HEK293 (cell line): ENCODE measurements around the gene NID2.

Experiments used
- CTCF ChIA-PET: fragments of 350-600 bp; formaldehyde crosslinking; extraction: SDS; loops from one replicate; lab custom pipeline; 2021; ENCODE audit warnings: antibody characterized with exemption; lab: Yijun Ruan, JAX
- POLR2A ChIA-PET: fragments of 300-600 bp; formaldehyde crosslinking; extraction: SDS; loops from one replicate; lab custom pipeline; 2020; ENCODE audit warnings: antibody characterized with exemption, inconsistent platforms; lab: Yijun Ruan, JAX
- H3K27ac ChIP-seq: fragments of 200-500 bp; sonication (Bioruptor generic); 2 replicates; pipeline ENCODE4 v1.5.1; 2014; ENCODE audit warnings: low read depth, low read length, control low read depth, inconsistent platforms; ENCODE audit errors: extremely low read depth
- H3K36me3 ChIP-seq, 2 experiments: fragments of 200-500 bp in 1 of 2; sonication (Bioruptor generic) in 1 of 2; 1 replicate in 1 of 2; 2 replicates in 1 of 2; pipeline ENCODE4 v1.5.1; 2014 to 2017; ENCODE audit warnings: inconsistent platforms in 2 of 2, low read length in 2 of 2; ENCODE audit not compliant: control insufficient read depth in 2 of 2, insufficient read depth in 1 of 2
- H3K4me1 ChIP-seq: fragments of 200-500 bp; sonication (Bioruptor generic); 2 replicates; pipeline ENCODE4 v1.5.1; 2014; ENCODE audit warnings: mild to moderate bottlenecking, low read length, inconsistent platforms; ENCODE audit not compliant: control insufficient read depth, insufficient read depth
- H3K4me3 ChIP-seq: 2 replicates; pipeline ENCODE4 v1.5.1; 2011; ENCODE audit warnings: low read depth, mild to moderate bottlenecking, control low read depth, low read length, moderate library complexity
- H3K9me3 ChIP-seq: fragments of 200-500 bp; sonication (Bioruptor generic); 2 replicates; pipeline ENCODE4 v1.5.1; 2014; ENCODE audit warnings: low read depth, low read length, inconsistent platforms; ENCODE audit not compliant: control insufficient read depth, insufficient read depth
- AEBP2 ChIP-seq: fragments of 450-650 bp; formaldehyde crosslinking; IDR thresholded peaks from 2 replicates; pipeline ENCODE4 v1.5.1; 2016; ENCODE audit warnings: missing biosample characterization, missing genetic modification characterization, borderline replicate concordance
- GLI4 ChIP-seq: fragments of 450-650 bp; formaldehyde crosslinking; IDR thresholded peaks from 2 replicates; pipeline ENCODE4 v1.5.1; 2016; ENCODE audit warnings: missing biosample characterization, missing genetic modification characterization
- HOXC10 ChIP-seq: sonication (generic); formaldehyde crosslinking; IDR thresholded peaks from 2 replicates; pipeline ENCODE4 v1.8.1; 2023; ENCODE audit warnings: mild to moderate bottlenecking, missing genetic modification reagents
- INSM2 ChIP-seq: fragments of 450-650 bp; formaldehyde crosslinking; IDR thresholded peaks from 2 replicates; pipeline ENCODE4 v1.5.1; 2016; ENCODE audit warnings: missing biosample characterization, missing genetic modification characterization
- KLF17 ChIP-seq: fragments of 450-650 bp; formaldehyde crosslinking; IDR thresholded peaks from 2 replicates; pipeline ENCODE4 v1.5.1; 2016; ENCODE audit warnings: missing biosample characterization, missing genetic modification characterization
- MEIS1 ChIP-seq: sonication (generic); formaldehyde crosslinking; IDR thresholded peaks from 2 replicates; pipeline ENCODE4 v1.8.1; 2022; ENCODE audit warnings: missing genetic modification reagents, mild to moderate bottlenecking, borderline replicate concordance
- REPIN1 ChIP-seq: fragments of 450-650 bp; formaldehyde crosslinking; IDR thresholded peaks from 2 replicates; pipeline ENCODE4 v1.5.1; 2017; ENCODE audit warnings: missing biosample characterization, missing genetic modification characterization, low read depth
- SALL2 ChIP-seq: fragments of 450-650 bp; formaldehyde crosslinking; IDR thresholded peaks from 2 replicates; pipeline ENCODE4 v1.5.0; 2017; ENCODE audit warnings: missing biosample characterization, mild to moderate bottlenecking, missing genetic modification characterization, borderline replicate concordance
- ZBTB20 ChIP-seq: fragments of 450-650 bp; formaldehyde crosslinking; IDR thresholded peaks from 2 replicates; pipeline ENCODE4 v1.5.1; 2016; ENCODE audit warnings: missing biosample characterization, missing genetic modification characterization
- ZBTB26 ChIP-seq: fragments of 450-650 bp; formaldehyde crosslinking; optimal IDR thresholded peaks from 2 replicates; pipeline ENCODE3; 2016; ENCODE audit warnings: missing biosample characterization, mild to moderate bottlenecking, missing genetic modification characterization
- ZBTB8A ChIP-seq: fragments of 450-650 bp; formaldehyde crosslinking; IDR thresholded peaks from 2 replicates; pipeline ENCODE4 v1.5.1; 2016; ENCODE audit warnings: missing biosample characterization, missing genetic modification characterization
- ZFHX2 ChIP-seq: fragments of 450-650 bp; formaldehyde crosslinking; conservative IDR thresholded peaks from 2 replicates; pipeline ENCODE4 v1.5.1; 2016; ENCODE audit warnings: missing biosample characterization, missing genetic modification characterization
- ZNF174 ChIP-seq: fragments of 450-650 bp; formaldehyde crosslinking; IDR thresholded peaks from 2 replicates; pipeline ENCODE4 v1.5.0; 2017; ENCODE audit warnings: missing biosample characterization, mild to moderate bottlenecking, missing genetic modification characterization
- ZNF175 ChIP-seq: fragments of 450-650 bp; formaldehyde crosslinking; IDR thresholded peaks from 2 replicates; pipeline ENCODE4 v1.5.1; 2016; ENCODE audit warnings: missing biosample characterization, missing genetic modification characterization
- ZNF202 ChIP-seq: fragments of 450-650 bp; formaldehyde crosslinking; IDR thresholded peaks from 2 replicates; pipeline ENCODE4 v1.5.1; 2016; ENCODE audit warnings: missing biosample characterization, missing genetic modification characterization, borderline replicate concordance
- ZNF221 ChIP-seq: fragments of 450-650 bp; formaldehyde crosslinking; IDR thresholded peaks from 2 replicates; pipeline ENCODE4 v1.5.1; 2017; ENCODE audit warnings: missing biosample characterization, missing genetic modification characterization, borderline replicate concordance
- ZNF24 ChIP-seq: fragments of 450-650 bp; formaldehyde crosslinking; IDR thresholded peaks from 2 replicates; pipeline ENCODE4 v1.5.1; 2016; ENCODE audit warnings: missing biosample characterization, missing genetic modification characterization
- ZNF311 ChIP-seq: fragments of 450-650 bp; formaldehyde crosslinking; IDR thresholded peaks from 2 replicates; pipeline ENCODE4 v1.5.1; 2017; ENCODE audit warnings: missing biosample characterization, missing genetic modification characterization, borderline replicate concordance
- ZNF391 ChIP-seq: fragments of 450-650 bp; formaldehyde crosslinking; IDR thresholded peaks from 2 replicates; pipeline ENCODE4 v1.5.1; 2016; ENCODE audit warnings: low read depth, missing biosample characterization, missing genetic modification characterization, borderline replicate concordance
- ZNF394 ChIP-seq: fragments of 450-650 bp; formaldehyde crosslinking; IDR thresholded peaks from 2 replicates; pipeline ENCODE4 v1.5.1; 2016; ENCODE audit warnings: missing biosample characterization, missing genetic modification characterization, mild to moderate bottlenecking, moderate library complexity, borderline replicate concordance
- ZNF513 ChIP-seq: fragments of 450-650 bp; IDR thresholded peaks from 2 replicates; pipeline ENCODE4 v1.5.1; 2018; ENCODE audit warnings: missing biosample characterization, missing genetic modification characterization
- ZNF549 ChIP-seq: fragments of 450-650 bp; IDR thresholded peaks from 2 replicates; pipeline ENCODE4 v1.5.1; 2018; ENCODE audit warnings: missing biosample characterization, missing genetic modification characterization, mild to moderate bottlenecking, inconsistent platforms, moderate library complexity
- ZNF561 ChIP-seq: fragments of 450-650 bp; IDR thresholded peaks from 2 replicates; pipeline ENCODE4 v1.5.1; 2018; ENCODE audit warnings: missing biosample characterization, missing genetic modification characterization, borderline replicate concordance
- ZNF624 ChIP-seq: fragments of 450-650 bp; formaldehyde crosslinking; IDR thresholded peaks from 2 replicates; pipeline ENCODE4 v1.5.1; 2017; ENCODE audit warnings: missing biosample characterization, missing genetic modification characterization
- ZNF791 ChIP-seq: fragments of 450-650 bp; formaldehyde crosslinking; IDR thresholded peaks from 2 replicates; pipeline ENCODE4 v1.5.1; 2016; ENCODE audit warnings: missing biosample characterization, missing genetic modification characterization
- ZSCAN18 ChIP-seq: fragments of 450-650 bp; formaldehyde crosslinking; IDR thresholded peaks from 2 replicates; pipeline ENCODE4 v1.5.1; 2016; ENCODE audit warnings: missing biosample characterization, missing genetic modification characterization
- ZSCAN5A ChIP-seq: fragments of 450-650 bp; formaldehyde crosslinking; IDR thresholded peaks from 2 replicates; pipeline ENCODE4 v1.5.1; 2016; ENCODE audit warnings: missing biosample characterization, missing genetic modification characterization

Gene NID2

GRCh38 chr14:52055167-52055566, 13.7 kb downstream of the NID2 start:
- H3K4me1 ChIP-seq = no peaks in the 10 kb centered on the region
- peaks cover 0 to 8% of the 10 kb centered on the region in 2 experiments; a peak in 1 of 3 replicates for H3K36me3 ChIP-seq
- H3K9me3 ChIP-seq = no peaks in the 10 kb centered on the region
- CTCF ChIA-PET = no interaction called here
- H3K27ac ChIP-seq = no peak overlapping the region
- TF ChIP-seq ZNF311 (tag by site-specific recombination) (no peak), SALL2 (tag by site-specific recombination) (no peak), GLI4 (no peak), ZSCAN5A (tag by site-specific recombination) (no peak), ZFHX2 (no peak), MEIS1 (CRISPR knock-in tag) (no peak), ZBTB26 (tag by site-specific recombination) (no peak), ZNF624 (no peak), ZSCAN18 (tag by site-specific recombination) (no peak), ZNF791 (tag by site-specific recombination) (no peak), ZNF394 (no peak), AEBP2 (tag by site-specific recombination) (no peak), ZNF174 (tag by site-specific recombination) (no peak), ZNF391 (tag by site-specific recombination) (no peak), ZBTB20 (no peak)
- H3K4me3 ChIP-seq = no peak overlapping the region
- POLR2A ChIA-PET = no interaction called here

- H3K9me3 ChIP-seq = no peaks in the 10 kb centered on the region
- POLR2A ChIA-PET = no interaction called here
- peaks cover 0 to 8% of the 10 kb centered on the region in 2 experiments; a peak in 1 of 3 replicates for H3K36me3 ChIP-seq
- CTCF ChIA-PET = interaction anchor here (0.6 kb wide), 1 partner anchor 9 kb away, joined by 3 read pairs; no protein-coding TSS in a partner anchor
- no peak overlapping the region for H3K27ac ChIP-seq
- no peak overlapping the region for H3K4me3 ChIP-seq
- no peaks in the 10 kb centered on the region for H3K4me1 ChIP-seq
- TF ChIP-seq ZNF513 (tag by site-specific recombination) (no peak), REPIN1 (tag by site-specific recombination) (no peak), ZNF202 (tag by site-specific recombination) (no peak), ZNF221 (tag by site-specific recombination) (no peak), ZBTB8A (tag by site-specific recombination) (no peak), ZNF24 (tag by site-specific recombination) (no peak), HOXC10 (CRISPR knock-in tag) (no peak), ZNF549 (no peak), ZNF561 (tag by site-specific recombination) (no peak), INSM2 (tag by site-specific recombination) (no peak), KLF17 (no peak), ZNF175 (tag by site-specific recombination) (no peak)
Measured at GRCh38 chr14:52054678-52055077, 14.2 kb downstream of the NID2 start.
